Fibroblast of villous mesenchyme (primary cell): ENCODE results near the gene KATNB1. TPM values are rescaled to one million over a fixed set of nuclear protein-coding genes. Genes with fewer than 3 reads are reported as not detected.

Experiments
- DNase-seq: peaks from one replicate; pipeline ENCODE4 v3.0.0-alpha.2; 2010; ENCODE audit warnings: low read depth
- H3K4me3 ChIP-seq: 2 replicates; pipeline ENCODE4 v1.5.1; 2011; ENCODE audit warnings: low read depth, mild to moderate bottlenecking, low read length
- total RNA-seq: library from RNA; depleted of rRNA; stranded (reverse); fragments of >200 nt; gene quantifications from 2 replicates; pipeline ENCODE4 v1.2.3, GENCODE V29; 2012
- TF ChIP-seq, protein P1 (sequence below): IDR thresholded peaks from 2 replicates; pipeline ENCODE4 v1.5.1; 2012; ENCODE audit warnings: low read depth, mild to moderate bottlenecking, low read length; ENCODE audit not compliant: insufficient read depth

KATNB1 gene
- total RNA-seq, 1 donor: 23.3 TPM

DNA sequence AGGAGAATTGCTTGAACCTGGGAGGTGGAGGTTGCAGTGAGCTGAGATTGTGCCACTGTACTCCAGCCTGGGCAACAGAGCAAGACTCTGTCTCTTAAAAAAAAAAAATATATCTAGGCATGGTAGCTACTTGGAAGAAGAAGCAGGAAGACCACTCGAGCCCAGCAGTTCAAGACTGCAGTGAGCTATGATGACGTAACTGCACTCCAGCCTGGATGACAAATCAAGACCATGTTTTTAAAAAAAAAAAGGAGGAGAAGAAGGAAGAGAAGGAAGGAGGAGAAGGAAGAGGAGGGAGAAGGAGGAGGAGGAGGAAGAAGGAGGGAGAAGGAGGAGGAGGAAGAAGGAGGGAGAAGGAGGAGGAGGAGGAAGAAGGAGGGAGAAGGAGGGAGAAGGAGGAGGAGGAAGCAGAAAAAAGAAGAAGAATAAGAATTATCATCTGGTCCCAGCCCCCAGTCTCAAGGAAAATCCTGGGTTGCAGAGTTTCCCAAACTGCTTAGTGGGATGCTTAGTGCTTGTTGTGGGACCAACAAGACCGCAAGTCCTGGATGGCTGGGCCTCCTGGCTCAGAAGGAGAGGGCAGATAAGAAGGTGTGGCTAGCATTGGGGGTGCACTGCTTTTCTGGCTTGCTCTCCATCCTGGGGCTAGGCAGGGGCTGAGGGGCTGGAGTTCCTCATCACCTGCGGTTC is 44.6 kb upstream of the KATNB1 start:
- TF ChIP-seq, protein P1, sequence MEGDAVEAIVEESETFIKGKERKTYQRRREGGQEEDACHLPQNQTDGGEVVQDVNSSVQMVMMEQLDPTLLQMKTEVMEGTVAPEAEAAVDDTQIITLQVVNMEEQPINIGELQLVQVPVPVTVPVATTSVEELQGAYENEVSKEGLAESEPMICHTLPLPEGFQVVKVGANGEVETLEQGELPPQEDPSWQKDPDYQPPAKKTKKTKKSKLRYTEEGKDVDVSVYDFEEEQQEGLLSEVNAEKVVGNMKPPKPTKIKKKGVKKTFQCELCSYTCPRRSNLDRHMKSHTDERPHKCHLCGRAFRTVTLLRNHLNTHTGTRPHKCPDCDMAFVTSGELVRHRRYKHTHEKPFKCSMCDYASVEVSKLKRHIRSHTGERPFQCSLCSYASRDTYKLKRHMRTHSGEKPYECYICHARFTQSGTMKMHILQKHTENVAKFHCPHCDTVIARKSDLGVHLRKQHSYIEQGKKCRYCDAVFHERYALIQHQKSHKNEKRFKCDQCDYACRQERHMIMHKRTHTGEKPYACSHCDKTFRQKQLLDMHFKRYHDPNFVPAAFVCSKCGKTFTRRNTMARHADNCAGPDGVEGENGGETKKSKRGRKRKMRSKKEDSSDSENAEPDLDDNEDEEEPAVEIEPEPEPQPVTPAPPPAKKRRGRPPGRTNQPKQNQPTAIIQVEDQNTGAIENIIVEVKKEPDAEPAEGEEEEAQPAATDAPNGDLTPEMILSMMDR: no peak
- no peak for DNase-seq
- H3K4me3 ChIP-seq: no peak overlapping the region

DNA sequence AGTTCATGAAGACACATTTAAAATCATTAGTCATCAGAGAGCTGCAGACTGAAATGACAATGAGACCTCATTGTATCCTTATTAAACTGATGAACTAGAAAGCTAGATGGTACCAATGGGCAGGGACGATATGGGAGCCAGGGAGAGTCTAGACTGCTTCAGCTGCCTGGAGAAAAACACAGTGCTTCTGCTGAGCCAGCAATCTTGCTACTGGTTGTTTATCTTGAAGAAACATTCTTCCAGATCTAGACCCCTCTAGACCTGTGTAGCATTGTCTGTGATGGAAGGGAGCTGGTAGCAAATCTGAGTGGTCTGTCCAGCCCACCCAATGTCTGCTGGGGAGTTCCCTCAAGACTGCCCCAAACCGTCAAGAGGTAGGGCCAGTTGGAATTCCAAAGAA is 42.9 kb upstream of the KATNB1 start:
- DNase-seq: no peak
- TF ChIP-seq, protein P1: no peak
- H3K4me3 ChIP-seq: no peak overlapping the region

DNA sequence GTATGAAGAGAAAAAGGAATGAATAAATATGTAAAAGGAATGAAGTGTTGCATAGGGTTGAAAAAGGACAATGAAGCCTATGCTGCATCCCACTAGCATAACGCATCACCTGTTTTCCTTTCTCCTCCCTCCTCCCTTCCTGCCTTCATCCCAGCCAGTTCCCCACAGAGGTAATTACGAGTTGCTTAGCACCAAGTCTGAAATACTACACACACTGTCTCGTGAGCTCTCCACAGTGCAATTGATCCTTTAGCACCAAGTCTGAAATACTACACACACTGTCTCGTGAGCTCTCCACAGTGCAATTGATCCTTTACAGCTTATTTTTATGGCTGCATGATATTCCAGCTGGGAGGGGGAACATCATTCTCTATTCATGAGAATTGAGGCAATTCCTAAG is 42.0 kb upstream of the KATNB1 start:
- TF ChIP-seq, protein P1: no peak
- DNase-seq: no peak
- no peak overlapping the region for H3K4me3 ChIP-seq

DNA sequence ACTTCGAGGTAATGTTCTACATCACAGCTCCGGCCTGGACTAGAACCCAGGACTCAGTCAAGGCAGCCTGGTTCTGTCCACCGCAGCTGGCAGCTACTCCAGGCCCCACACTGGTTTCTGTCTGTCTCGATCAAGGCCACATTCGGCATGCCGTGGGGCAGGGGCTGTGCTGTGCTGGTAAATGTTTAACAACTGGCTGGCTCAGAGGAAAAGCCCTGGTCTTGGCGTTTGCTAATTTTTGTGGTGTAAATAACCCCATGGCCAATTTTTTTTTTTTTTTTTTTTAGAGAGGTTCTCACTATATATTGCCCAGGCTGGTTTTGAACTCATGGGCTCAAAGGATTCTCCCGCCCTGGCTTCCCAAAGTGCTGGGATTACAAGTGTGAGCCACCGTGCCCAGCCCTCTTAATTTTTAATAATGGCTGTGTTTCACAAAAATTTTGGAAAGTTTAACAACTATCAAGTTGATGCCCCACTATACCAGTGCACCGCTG is 41.3 kb upstream of the KATNB1 start:
- TF ChIP-seq, protein P1: no peak
- no peak overlapping the region for H3K4me3 ChIP-seq
- DNase-seq: no peak

DNA sequence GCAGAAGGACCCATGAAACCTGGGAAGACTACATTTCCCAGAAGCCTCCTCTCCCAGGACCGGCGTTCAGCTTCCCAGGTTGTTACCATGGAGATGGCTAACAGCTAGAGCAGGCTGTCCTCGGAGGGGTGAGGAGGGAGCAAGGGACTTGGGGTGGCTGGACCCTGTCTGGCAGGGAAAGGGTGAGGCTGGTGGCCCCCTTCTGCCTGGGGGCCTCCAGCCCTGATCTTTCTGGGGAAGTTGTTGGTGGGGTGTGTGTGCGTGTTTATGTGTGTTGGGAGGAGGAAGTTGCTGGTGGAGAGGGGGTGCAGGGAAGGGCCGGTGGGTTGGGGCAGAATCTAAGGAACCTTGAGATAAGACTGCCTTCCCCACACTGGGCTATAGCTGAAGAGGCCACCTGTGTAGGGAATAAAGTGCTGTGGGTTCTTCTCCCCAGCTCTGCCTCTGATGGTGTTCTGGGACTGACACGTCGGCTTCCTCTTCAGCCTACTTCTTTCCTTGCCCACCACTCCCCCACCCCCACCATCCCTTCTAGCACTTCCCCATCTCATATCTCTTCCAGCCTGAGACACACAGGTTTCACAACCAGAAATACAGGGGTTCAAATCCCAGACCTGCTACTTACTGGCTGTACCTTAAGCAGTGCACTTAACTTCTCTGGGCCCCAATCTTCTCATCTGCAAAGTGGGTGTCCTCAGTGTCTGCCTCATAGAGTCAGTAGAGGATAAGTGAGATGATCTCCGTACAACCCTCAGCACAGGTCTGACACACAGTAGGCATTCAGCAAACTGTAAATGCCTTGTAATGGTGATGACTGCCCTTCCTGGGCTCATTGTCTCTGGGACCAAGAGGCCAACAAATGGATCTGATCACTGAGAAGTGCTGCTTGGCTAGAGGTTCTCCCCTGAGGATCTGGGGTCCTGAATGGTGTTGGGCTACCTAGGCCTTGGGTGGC is 40.6 kb upstream of the KATNB1 start, which contains the start of gene DRC7:
DRC7 (plus strand) TSS at position 82 of the 955 bp plus-strand sequence. CDS start 3,144 bp downstream, outside the sequence.
- H3K4me3 ChIP-seq: no peak within 1 kb of the TSS
- TF ChIP-seq, protein P1: no peak
- DNase-seq: peak; percentile 22

DNA sequence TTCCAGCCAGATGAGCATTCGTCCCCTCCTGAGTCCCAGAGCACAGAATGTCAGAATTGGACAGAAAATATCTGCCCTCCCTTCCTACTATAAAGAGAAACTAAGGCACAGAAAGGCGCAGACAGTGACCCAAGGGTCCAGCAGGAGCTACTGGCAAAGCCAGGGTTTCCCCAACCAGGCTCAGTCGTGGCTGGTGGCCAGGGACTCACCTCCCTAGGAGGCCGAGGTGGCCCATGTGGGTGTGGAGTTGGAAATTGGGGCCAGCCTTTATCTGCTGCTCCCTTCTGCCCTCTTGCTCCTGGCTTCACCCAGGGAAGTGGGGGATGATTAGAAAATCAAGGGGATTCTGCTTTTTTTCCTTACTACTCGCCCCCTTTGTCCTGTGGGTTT is 39.9 kb upstream of the KATNB1 start:
- TF ChIP-seq, protein P1: no peak
- no peak for DNase-seq
- no peak overlapping the region for H3K4me3 ChIP-seq
